GM13977 (cell line): ENCODE measurements around the gene USH1C.

Source experiments
- DNase-seq: peaks from one replicate; pipeline ENCODE4 v3.0.0; 2012; ENCODE audit warnings: low spot score
- in situ Hi-C: fragments of 300-500 bp; cut with MboI; formaldehyde crosslinking; loops from one replicate; pipeline ENCODE4 v1.12.0; 2022; ENCODE audit warnings: low sequenced_read_pairs, low pct_unique_long_range_greater_than_20kb, mixed read lengths, inconsistent platforms; ENCODE audit not compliant: unreplicated experiment
- TF ChIP-seq, protein P1 (sequence below): IDR thresholded peaks from 2 replicates; pipeline ENCODE4 v1.5.1; 2012; ENCODE audit warnings: mild to moderate bottlenecking, control low read depth; ENCODE audit not compliant: insufficient read depth; ENCODE audit errors: extremely low read depth, missing control alignments

USH1C gene

DNA sequence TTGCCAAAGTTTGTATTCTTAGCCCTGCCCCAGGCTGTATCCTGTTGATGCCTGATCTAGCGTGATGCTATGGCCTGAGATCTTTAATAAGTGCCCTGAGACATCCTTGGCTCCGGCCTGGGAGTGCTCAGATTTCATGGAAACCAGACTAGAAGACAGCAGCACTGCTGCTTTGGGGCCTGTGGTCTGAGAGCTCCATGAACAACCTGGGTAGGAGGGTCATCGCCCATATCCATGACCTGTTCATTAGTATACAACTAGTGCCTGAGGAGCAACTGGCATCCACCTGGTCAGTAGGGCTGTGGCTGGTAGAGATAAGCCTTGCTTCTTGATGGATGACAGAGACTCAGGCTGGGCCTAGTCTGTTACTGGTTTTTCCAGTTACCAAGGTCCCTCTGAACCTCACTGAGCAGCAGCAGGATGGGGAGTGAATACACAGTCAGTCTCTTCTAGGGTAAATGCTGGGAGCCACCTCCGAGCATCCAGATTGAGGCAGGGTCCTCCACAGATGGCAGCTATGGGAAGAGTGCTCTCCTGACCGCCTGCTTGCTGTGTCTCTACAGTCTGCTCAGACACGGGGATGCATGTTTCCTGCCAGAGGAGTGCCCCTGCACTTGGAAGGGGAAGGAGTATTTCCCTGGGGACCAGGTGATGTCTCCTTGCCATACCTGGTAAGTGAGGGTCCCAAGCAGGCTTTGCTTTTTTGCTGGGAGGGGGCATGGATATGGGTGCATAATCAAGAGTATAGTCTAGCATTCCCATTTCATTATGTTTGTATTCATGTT is 41.9 kb upstream of the USH1C start:
- in situ Hi-C loops, result loop anchor here (25.0 kb wide), 1 partner anchor 401 kb away; no protein-coding TSS in a partner anchor
- TF ChIP-seq, protein P1, sequence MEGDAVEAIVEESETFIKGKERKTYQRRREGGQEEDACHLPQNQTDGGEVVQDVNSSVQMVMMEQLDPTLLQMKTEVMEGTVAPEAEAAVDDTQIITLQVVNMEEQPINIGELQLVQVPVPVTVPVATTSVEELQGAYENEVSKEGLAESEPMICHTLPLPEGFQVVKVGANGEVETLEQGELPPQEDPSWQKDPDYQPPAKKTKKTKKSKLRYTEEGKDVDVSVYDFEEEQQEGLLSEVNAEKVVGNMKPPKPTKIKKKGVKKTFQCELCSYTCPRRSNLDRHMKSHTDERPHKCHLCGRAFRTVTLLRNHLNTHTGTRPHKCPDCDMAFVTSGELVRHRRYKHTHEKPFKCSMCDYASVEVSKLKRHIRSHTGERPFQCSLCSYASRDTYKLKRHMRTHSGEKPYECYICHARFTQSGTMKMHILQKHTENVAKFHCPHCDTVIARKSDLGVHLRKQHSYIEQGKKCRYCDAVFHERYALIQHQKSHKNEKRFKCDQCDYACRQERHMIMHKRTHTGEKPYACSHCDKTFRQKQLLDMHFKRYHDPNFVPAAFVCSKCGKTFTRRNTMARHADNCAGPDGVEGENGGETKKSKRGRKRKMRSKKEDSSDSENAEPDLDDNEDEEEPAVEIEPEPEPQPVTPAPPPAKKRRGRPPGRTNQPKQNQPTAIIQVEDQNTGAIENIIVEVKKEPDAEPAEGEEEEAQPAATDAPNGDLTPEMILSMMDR, result no peak
- no peak for DNase-seq

GRCh38 chr11:17581732-17582053 is 37.5 kb upstream of the USH1C start:
- no peak for DNase-seq
- TF ChIP-seq, protein P1, result no peak
- in situ Hi-C loops, result loop anchor here (25.0 kb wide), 1 partner anchor 406 kb away; no protein-coding TSS in a partner anchor

DNA sequence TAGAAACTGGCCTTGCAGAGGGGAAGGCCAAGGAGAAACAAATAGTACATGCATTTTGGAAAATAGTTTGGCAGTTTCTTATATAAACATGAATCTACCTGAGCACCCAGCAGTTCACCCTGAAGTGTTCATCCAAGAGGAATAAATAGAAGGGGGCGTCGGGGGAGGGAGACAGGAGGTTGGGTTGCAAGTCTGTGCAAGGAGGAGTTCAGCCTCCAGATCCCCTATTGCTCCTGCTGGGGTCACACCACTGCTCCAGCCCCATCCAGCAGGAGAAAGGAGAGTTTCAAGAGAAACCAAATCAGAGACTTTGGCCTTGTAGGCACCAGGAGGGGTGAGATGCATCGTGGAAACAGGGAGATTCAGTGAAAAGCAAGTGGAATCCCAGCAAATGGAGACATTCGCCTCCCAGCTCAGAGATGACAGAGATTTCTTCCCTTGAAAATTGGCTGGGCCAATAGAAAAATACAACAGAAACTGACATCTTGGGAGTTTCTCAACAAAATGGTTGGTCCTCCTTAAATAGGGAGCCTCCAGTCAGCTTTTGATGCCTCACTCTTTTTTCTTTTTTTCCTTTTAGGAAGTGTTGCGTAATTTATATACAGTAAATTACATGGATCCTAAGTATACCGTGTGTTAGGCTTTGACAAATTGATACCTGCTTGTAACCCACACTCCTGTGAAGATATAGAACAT is 37.0 kb upstream of the USH1C start:
- no peak for DNase-seq
- TF ChIP-seq, protein P1, result no peak
- in situ Hi-C loops, result loop anchor here (25.0 kb wide), 1 partner anchor 406 kb away; no protein-coding TSS in a partner anchor

DNA sequence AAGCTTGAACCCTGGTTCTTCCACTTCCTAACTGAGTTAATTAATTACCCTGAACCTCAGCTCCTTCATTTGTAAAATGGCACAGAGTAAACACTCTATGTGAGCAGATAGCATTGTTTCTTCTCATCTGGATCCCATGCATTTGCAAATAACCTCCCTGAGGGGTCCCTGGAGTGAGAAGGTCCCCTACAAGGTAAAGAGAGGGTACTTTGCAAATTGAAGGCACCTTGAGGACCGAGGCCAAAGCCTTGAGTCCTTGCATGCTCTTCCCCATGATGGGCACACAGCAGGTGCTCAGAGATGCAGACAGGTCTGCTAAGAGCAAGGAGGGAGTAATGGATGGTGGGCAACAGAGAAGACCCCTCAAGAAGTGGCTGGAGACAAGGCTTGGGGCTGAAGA is 36.1 kb upstream of the USH1C start:
- in situ Hi-C loops, result loop anchor here (25.0 kb wide), 1 partner anchor 407 kb away; no protein-coding TSS in a partner anchor
- TF ChIP-seq, protein P1, result no peak
- no peak for DNase-seq

DNA sequence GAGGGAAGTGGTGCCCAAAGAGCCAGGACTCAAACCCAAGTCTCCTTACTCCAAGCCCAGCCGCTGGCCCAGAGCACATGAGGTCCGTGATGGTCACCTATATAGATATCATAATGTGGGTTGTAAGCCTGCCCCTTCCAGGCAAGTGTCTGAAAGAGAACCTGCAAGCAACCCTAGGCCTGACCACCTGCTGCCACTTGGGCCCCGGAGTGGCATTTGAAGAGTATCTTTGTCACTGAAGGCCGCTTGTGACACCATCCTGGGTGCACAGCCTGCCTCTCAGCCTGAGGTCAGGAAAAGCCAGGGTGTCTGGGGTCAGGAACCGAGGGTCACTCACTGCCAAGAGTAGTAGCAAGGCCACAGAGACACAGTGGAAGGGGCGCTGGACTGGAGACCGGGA is 35.2 kb upstream of the USH1C start:
- in situ Hi-C loops, result loop anchor here (25.0 kb wide), 1 partner anchor 408 kb away; no protein-coding TSS in a partner anchor
- TF ChIP-seq, protein P1, result no peak
- no peak for DNase-seq

DNA sequence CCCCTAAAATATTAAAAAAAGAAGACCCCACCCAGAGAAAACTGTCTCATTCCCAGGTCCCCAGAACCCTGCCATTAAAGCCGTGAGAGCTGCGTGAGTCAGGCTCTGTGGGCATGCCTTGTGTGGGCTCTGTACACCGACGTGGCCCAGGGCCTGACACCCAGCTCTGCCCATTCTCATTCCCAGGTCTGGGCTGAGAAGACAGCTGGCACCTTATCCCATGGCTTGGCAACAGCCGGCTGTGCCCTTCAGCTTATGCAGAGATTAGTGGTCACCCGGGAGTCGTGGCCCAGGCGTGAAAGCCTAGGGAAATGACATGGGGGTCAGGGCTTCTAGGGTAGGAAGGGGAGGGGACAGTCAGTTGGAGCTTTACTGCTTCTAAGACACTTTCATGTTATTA is 34.7 kb upstream of the USH1C start:
- DNase-seq, result no peak
- in situ Hi-C loops, result loop anchor here (25.0 kb wide), 1 partner anchor 408 kb away; no protein-coding TSS in a partner anchor
- TF ChIP-seq, protein P1, result no peak
